ENCODE data around the gene BCAR3.
"Not testable (repeated sequence)": the region's sequence is repeated elsewhere in the genome, so short reads cannot be mapped to it uniquely, and the experiment has no call there.

The BCAR3 gene

GRCh38 chr1:93687542-93687941, 5.9 kb upstream of the BCAR3 start:
- no peak for DNase-seq

- no peak for DNase-seq
Observed at GRCh38 chr1:93686504-93687250, 5.0 kb upstream of the BCAR3 start.

GRCh38 chr1:93685918-93686317, 4.3 kb upstream of the BCAR3 start:
- DNase-seq, result no peak

- DNase-seq, result no peak
Observed at GRCh38 chr1:93683234-93683633, 1.6 kb upstream of the BCAR3 start.

GRCh38 chr1:93681989-93682412, 364 bp upstream of the BCAR3 start:
- DNase-seq, result no peak

- DNase-seq, result peak in 12 of 14 donors; percentile 10 to 79 (median 49)
Observed at GRCh38 chr1:93680420-93681100, 1.1 kb downstream of the BCAR3 start.

- no peak for DNase-seq
Observed at GRCh38 chr1:93680076-93680419, 1.6 kb downstream of the BCAR3 start.

- DNase-seq, result no peak
Observed at GRCh38 chr1:93679546-93679945, 2.1 kb downstream of the BCAR3 start.

- no peak for DNase-seq
Observed at GRCh38 chr1:93678946-93679480, 2.6 kb downstream of the BCAR3 start.

- DNase-seq, result no peak
Observed at GRCh38 chr1:93678491-93678890, 3.1 kb downstream of the BCAR3 start.

GRCh38 chr1:93677729-93678128, 3.9 kb downstream of the BCAR3 start:
- DNase-seq, result no peak

GRCh38 chr1:93676427-93676826, 5.2 kb downstream of the BCAR3 start:
- no peak for DNase-seq

- DNase-seq, result no peak
Observed at GRCh38 chr1:93675931-93676330, 5.7 kb downstream of the BCAR3 start.

GRCh38 chr1:93675271-93675670, 6.4 kb downstream of the BCAR3 start:
- DNase-seq, result no peak

- not testable (repeated sequence) for DNase-seq
Observed at GRCh38 chr1:93674071-93674470, 7.6 kb downstream of the BCAR3 start.

GRCh38 chr1:93673163-93673829, 8.3 kb downstream of the BCAR3 start:
- DNase-seq, result no peak

- DNase-seq, result no peak
Observed at GRCh38 chr1:93672477-93673162, 9.0 kb downstream of the BCAR3 start.

GRCh38 chr1:93672069-93672468, 9.6 kb downstream of the BCAR3 start:
- no peak for DNase-seq

GRCh38 chr1:93671099-93671621, 10.5 kb downstream of the BCAR3 start:
- no peak for DNase-seq

- peak in 2 of 14 donors; percentile 13 to 21 for DNase-seq
Observed at GRCh38 chr1:93670141-93670540, 11.5 kb downstream of the BCAR3 start.

- peak in 3 of 14 donors; percentile 14 to 22 (median 18) for DNase-seq
Observed at GRCh38 chr1:93669369-93669768, 12.3 kb downstream of the BCAR3 start.

GRCh38 chr1:93668951-93669350, 12.7 kb downstream of the BCAR3 start:
- DNase-seq, result no peak

All from C1 segment of cervical spinal cord (tissue), 14 donors.